ENCODE results near the gene MAD1L1. TPM values are rescaled to one million over a fixed set of nuclear protein-coding genes. Genes with fewer than 3 reads are reported as not detected.

The MAD1L1 gene
- total RNA-seq, 1 donor from 2014 or later: 59.6 TPM

DNA sequence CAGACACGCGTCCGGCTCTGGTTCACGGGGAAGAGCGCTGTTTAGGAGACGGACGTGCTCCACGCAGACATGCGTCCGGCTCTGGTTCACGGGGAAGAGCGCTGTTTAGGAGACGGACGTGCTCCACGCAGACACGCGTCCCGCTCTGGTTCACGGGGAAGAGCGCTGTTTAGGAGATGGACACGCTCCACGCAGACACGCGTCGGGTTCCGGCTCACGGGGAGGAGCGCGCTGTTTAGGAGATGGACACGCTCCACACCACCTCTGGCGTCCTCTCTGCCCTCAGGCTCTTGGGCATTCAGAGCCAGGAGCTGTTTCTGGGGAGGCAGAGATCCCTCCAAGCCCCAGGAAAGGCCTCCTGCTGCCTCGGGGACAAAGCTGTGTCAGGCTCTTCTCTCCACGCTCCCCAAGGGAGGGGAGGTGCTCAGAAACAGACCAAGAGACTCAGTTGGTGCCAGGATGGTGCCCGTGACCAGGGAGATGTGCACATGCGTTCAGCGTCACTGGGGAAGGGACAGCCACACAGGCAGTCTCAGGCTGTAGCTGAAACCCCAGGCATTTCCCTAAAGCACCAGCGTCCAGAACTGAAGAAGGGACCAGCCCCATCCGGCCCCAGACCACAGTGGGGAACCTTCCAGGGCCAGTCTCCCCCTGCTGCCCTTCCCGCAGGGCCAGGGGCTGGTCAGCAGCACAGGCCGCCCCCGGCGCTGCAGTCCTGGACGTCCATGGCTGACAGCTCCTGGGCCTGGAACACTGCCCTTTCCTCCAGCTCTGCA, 387.0 kb downstream of the MAD1L1 start:
- intact Hi-C loops (cut with DNase I): no loop called here
- H3K27ac ChIP-seq: no peak overlapping the region
- TF ChIP-seq, protein P1, sequence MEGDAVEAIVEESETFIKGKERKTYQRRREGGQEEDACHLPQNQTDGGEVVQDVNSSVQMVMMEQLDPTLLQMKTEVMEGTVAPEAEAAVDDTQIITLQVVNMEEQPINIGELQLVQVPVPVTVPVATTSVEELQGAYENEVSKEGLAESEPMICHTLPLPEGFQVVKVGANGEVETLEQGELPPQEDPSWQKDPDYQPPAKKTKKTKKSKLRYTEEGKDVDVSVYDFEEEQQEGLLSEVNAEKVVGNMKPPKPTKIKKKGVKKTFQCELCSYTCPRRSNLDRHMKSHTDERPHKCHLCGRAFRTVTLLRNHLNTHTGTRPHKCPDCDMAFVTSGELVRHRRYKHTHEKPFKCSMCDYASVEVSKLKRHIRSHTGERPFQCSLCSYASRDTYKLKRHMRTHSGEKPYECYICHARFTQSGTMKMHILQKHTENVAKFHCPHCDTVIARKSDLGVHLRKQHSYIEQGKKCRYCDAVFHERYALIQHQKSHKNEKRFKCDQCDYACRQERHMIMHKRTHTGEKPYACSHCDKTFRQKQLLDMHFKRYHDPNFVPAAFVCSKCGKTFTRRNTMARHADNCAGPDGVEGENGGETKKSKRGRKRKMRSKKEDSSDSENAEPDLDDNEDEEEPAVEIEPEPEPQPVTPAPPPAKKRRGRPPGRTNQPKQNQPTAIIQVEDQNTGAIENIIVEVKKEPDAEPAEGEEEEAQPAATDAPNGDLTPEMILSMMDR (IDR thresholded peaks at IDR 0.05): no peak
- no peak overlapping the region for H3K4me3 ChIP-seq
- H3K36me3 ChIP-seq: no peaks in the 10 kb centered on the region
- H3K4me1 ChIP-seq: no peaks in the 10 kb centered on the region
- no peaks in the 10 kb centered on the region for H3K27me3 ChIP-seq
- no peaks in the 10 kb centered on the region for H3K9me3 ChIP-seq
- no peak for DNase-seq (ENCODE audit: low spot score in 2 of 2)

DNA sequence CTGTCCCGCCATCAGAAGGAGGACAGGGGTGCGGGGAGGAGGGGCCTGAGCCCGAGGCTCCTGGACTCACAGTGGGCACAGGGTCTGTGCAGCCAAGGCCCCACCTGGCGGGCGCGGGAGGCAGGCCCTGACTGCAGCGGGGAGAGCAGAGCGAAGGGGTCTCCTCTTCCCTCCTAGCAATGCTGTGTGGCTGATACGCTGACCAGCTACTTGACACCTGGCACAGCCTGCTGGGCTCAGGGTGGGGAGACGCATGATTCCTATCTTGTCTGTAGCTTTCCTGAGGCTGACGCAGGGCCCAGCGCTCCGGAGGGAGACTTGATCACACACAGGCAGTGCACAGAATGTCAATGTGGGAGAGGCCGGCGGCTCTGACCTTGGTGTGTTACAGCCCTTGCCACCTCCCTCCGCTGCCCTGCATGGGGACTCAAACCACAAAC, 387.8 kb downstream of the MAD1L1 start:
- Histone ChIP-seq H3K4me3 (no peak overlapping the region), H3K27ac (no peak overlapping the region), H3K4me1 (no peaks in the 10 kb centered on the region), H3K27me3 (no peaks in the 10 kb centered on the region), H3K9me3 (no peaks in the 10 kb centered on the region), H3K36me3 (no peaks in the 10 kb centered on the region)
- TF ChIP-seq, protein P1 (IDR thresholded peaks at IDR 0.05): no peak
- peak in 1 of 2 donors; percentile 56 for DNase-seq (ENCODE audit: low spot score in 2 of 2)
- intact Hi-C loops (cut with DNase I): no loop called here

DNA sequence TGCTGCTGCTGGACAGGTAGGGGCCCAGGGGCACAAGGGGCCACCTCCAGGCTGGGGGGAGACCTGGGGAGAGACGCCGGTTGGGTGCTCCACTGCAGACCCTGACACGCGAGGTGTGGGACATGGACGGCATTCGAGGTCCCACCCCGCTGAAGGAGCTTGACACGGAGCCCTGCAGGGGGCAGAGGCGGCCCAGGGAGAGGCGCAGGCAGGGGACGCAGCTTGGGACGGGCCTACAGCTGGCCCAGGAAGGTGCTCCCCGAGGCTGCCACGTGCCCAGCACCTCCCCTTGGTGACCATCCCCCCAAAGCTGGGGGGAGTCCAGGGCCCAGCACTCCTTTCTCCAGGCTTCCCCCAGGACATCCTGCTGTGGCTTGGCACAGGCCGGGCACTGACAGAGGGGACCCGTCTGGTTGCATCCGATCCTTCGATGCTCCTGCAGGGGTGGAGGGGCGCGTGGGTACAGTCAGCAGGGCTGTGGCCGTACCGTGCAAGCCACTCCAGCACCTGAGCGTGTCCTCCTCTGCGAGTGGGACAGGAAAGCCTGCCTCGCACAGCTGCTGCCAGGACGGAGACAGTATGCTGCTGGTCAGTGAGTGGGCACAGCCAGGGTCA, 388.3 kb downstream of the MAD1L1 start:
- peak in 1 of 2 donors; percentile 54 for DNase-seq (ENCODE audit: low spot score in 2 of 2)

DNA sequence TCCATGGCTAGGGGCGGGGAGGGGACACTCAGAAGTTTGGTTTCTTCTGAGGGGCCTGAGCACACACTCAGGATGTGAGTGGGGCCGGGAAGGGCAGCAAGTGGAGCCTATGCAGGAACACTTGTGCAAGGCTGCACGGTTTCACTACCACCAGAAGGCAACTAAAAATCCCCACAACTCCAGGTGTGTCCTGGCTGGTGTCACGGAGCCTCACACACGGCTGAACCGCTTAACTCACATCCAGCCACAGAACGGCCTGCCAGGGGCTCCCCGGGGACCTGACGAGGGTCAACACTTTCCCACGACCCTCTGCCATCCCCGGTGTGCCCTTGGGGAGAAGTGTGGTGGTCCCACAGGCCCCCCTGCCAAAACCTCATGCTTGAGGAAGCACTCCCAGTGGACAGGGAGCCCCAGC, 388.8 kb downstream of the MAD1L1 start:
- TF ChIP-seq, protein P1 (IDR thresholded peaks at IDR 0.05): no peak
- no peaks in the 10 kb centered on the region for H3K27me3 ChIP-seq
- no peaks in the 10 kb centered on the region for H3K36me3 ChIP-seq
- H3K9me3 ChIP-seq: no peaks in the 10 kb centered on the region
- no peak overlapping the region for H3K27ac ChIP-seq
- peak in 1 of 2 donors; percentile 43 for DNase-seq (ENCODE audit: low spot score in 2 of 2)
- no peaks in the 10 kb centered on the region for H3K4me1 ChIP-seq
- H3K4me3 ChIP-seq: no peak overlapping the region
- intact Hi-C loops (cut with DNase I): no loop called here

More for the DNA sequence above, 388.3 kb downstream of the MAD1L1 start:
- Histone ChIP-seq H3K4me1 (no peaks in the 10 kb centered on the region), H3K27ac (no peak overlapping the region), H3K4me3 (no peak overlapping the region), H3K9me3 (no peaks in the 10 kb centered on the region), H3K27me3 (no peaks in the 10 kb centered on the region), H3K36me3 (no peaks in the 10 kb centered on the region)
- TF ChIP-seq, protein P1 (IDR thresholded peaks at IDR 0.05): no peak
- intact Hi-C loops (cut with DNase I): no loop called here

DNA sequence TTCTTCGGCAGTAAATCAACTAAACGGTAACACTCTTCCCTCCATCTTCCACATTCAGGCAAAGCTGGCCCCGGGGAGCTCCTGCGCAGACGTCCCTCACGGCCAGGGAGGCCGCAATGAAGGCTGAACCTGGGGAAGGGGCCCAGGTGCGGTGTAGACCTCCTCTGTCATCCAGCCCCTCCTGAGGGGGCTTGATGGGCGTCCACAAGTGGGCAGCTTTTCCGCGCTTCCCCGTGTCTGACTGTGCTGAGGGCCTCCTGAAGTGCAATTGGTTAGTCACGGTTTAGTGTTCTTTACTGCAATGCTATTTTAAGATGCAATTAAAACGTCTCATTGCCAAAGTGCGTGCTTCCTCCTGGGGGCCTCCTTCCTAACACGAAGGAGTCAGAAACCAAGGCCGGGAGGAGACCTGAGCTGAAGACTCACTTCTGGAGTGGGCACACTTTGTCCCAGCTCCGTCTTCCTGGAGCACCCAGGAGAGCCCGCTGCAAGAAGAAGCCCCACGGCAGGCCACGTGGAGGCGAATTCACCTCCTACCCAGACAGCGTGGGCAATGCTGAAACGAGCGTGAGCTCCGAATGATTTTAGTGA, 389.4 kb downstream of the MAD1L1 start:
- Histone ChIP-seq H3K27me3 (no peaks in the 10 kb centered on the region), H3K9me3 (no peaks in the 10 kb centered on the region), H3K4me1 (no peaks in the 10 kb centered on the region), H3K36me3 (no peaks in the 10 kb centered on the region), H3K4me3 (no peak overlapping the region), H3K27ac (no peak overlapping the region)
- intact Hi-C loops (cut with DNase I): no loop called here
- TF ChIP-seq, protein P1 (IDR thresholded peaks at IDR 0.05): no peak
- DNase-seq (ENCODE audit: low spot score in 2 of 2): no peak

Measured in ascending aorta (tissue), 2 donors.